HUDEP-2 (cell line): Measurements from ENCODE around the gene LSMEM2.
"Not testable (repeated sequence)": the region's sequence is repeated elsewhere in the genome, so short reads cannot be mapped to it uniquely, and the experiment has no call there.

Source experiments
- DNase-seq, 76 experiments: peaks; one replicate each; lab custom pipeline; 2025; ENCODE audit not compliant: unreplicated experiment in 76 of 76; lab: John Stamatoyannopoulos, UW

Gene LSMEM2

DNA sequence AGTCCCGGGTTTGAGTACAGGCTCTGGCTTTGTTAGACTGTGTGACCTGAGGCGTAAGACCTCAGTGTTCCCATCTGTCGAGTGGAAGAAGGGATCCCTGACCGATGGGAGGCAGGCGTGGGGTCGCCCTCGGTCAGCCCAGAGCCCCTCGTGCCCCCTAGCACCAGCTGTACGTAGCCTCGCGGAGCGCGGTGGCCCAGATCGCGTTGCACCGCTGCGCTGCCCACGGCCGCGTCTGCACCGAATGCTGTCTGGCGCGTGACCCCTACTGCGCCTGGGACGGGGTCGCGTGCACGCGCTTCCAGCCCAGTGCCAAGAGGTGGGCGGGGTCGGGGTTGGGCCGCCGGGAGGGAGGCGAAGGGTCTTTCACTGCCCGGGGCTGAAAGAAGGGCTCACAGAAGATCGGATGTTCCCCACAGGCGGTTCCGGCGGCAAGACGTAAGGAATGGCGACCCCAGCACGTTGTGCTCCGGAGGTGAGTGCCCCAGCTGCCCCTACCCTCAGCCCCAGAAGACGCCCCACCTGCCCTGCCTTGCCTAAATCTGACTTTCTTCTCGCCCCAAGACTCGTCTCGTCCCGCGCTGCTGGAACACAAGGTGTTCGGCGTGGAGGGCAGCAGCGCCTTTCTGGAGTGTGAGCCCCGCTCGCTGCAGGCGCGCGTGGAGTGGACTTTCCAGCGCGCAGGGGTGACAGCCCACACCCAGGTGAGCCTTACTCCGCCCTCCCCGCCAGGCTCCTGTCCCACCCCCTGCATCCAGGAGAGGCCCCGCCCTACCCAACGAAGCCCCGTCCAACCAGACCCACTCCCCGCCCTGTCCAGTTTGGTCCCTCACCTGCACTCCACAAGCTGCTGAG, 3.5 kb upstream of the LSMEM2 start:
- DNase-seq = no peak

DNA sequence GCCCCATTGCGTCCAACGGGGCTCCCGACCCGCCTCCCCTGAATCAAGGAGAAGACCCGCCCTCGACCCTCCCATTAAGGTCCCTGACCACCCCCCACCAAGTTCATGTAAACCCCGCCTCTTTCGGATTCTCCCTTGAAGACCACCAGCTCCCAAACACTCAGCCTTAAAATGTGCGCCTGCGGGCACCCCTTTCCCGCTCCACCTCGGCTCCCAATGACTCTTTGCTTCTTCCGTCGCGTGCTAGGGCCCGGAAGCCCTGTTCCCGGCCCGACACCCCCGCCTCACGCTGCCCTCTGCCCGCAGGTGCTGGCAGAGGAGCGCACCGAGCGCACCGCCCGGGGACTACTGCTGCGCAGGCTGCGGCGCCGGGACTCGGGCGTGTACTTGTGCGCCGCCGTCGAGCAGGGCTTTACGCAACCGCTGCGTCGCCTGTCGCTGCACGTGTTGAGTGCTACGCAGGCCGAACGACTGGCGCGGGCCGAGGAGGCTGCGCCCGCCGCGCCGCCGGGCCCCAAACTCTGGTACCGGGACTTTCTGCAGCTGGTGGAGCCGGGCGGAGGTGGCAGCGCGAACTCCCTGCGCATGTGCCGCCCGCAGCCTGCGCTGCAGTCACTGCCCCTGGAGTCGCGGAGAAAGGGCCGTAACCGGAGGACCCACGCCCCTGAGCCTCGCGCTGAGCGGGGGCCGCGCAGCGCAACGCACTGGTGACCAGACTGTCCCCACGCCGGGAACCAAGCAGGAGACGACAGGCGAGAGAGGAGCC, 2.7 kb upstream of the LSMEM2 start:
- DNase-seq = no peak

DNA sequence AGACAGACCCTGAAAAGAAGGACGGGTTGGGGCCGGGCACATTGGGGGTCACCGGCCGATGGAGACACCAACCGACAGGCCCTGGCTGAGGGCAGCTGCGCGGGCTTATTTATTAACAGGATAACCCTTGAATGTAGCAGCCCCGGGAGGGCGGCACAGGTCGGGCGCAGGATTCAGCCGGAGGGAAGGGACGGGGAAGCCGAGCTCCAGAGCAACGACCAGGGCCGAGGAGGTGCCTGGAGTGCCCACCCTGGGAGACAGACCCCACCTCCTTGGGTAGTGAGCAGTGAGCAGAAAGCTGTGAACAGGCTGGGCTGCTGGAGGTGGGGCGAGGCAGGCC, 2.2 kb upstream of the LSMEM2 start:
- no peak for DNase-seq

DNA sequence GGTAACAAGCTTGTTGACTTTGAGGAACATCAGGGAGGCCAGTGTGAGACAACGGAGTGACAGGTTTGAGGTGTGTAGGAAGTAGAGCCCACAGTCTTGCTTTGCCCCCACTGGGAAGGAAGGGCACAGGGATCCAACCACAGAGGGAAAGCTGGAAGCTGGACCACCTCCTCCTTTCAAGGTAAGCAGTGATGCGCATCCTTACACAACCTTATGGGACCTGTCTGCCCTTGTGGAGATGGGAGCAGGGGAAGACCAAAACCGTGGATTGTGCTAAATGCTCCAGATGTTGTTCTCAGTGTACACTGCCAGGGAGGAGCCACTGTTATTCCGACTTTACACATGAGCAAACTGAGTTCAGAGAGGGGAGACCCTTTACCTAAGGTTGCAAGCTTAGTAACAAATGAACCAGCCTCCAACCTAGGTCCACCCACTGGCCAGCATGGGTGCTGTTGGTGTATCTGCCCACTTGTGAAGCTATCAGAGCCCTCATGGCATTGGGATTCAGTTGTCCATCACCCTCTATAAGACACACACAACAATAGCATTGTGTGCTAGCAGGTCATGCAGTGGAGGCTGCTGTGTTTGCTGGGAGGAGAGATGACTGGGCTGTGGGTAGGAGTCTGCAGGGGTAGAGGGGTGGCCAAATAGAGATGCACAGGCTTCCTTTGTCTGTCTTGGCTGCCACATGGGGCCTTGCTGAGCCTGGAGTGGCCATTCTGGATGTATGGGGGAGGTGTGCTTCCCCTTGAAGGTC, 586 bp upstream of the LSMEM2 start:
- no peak for DNase-seq

DNA sequence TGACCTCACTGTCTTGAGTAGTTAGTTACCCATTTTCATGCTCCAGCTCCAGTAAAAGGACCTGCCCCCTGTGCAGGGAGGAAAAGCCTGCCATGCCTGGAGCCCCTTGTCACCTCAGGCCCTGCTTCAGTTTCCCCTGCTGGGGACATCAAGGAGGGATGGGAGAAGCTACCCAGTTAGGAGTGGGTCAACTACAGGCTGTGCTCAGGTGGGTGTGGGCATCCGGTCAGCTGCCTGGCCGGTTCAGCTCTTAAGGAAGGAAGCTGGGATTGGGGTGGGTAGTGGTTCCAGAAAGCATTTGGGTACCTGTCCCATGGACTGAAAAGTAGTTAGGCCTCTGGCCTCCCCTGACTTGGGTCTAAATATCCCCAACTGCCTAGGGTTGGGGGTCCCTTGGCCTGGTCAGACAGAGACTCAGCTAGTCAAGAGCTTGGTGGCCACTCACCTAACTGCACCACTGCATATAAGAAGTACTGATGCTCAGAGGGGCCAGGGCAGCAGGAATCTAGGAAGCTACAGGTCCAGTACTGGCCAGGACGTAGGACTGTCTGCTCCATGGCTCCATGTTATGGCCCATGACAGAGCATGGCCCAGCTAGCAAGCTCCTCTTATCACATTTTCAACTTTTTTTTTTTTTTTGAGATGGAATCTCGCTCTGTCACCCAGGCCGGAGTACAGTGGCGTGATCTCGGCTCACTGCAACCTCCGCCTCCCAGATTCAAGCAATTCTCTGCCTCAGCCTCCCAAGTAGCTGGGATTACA, 549 bp downstream of the LSMEM2 start:
- DNase-seq = no peak

DNA sequence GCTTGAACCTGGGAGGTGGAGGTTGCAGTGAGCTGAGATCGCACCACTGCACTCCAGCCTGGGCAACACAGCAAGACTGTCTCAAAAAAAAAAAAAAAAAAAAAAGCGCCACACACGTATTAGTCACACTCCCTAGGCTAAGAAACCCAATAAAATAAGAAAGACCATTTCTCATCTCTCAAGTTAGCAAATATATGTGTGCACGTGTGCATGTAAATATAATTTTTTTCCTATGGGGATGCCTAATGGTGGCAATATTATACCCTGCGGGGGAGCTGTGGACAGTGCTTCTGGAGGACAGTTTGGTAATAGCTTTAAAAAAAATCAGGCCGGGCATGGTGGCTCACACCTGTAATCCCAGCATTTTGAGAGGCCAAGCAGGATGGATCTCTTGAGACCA, 5.2 kb downstream of the LSMEM2 start:
- not testable (repeated sequence) for DNase-seq

DNA sequence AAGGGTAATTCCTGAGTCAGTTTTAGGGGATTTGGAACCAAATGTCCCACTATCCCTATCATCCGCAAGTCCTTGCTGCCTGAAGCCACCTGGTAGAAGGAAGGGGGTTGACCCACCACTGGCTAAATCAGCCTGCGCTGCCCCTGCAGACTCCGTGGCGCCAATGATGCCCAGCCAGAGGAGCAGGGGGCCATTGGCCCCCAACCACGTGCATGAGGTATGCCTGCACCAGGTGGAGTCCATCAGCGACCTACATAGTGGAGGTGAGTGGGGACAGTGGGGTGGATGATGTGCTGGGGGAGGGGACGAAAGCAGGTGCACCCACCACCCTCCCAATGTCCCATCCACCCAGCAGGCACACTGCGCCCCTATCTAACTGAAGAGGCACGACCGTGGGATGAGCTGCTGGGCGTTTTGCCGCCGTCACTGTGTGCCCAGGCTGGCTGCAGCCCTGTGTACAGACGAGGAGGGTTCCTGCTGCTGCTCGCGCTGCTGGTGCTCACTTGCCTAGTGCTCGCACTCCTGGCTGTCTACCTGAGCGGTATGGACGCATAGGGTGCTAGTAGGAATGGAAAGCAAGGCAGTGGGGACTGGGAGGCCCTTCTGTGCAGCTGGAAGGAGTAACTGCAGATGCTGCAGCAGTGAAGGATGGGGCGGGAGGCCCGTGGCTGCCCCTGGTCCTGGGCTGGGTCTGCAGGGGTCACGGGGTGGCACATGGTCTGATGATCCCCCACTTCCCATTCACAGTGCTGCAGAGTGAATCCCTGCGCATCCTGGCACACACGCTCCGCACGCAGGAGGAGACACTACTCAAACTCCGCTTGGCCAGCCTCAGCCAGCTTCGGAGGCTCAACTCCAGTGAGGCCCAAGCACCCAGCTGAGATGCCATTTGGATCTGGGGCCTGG, 7.7 kb downstream of the LSMEM2 start:
- no peak for DNase-seq

DNA sequence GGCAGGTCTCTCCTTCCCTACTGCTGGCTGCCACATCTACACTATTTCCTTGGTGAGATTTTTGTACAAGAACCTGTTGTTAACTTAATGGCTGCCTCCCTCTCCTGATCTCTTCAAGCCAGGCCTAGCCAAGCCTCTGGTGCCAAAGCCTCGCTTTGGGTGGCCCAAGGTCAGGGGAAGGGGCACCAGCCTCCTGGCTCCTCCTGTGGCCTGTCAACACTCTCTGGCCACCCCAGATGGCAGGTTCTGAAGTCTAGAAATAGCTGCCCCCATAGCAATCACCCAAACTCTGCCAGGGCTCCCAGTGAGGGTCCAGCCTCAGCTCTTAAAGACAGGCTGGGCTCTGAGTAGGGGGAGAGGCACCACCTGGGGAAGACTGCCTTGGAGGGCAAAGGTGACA, 8.4 kb downstream of the LSMEM2 start:
- DNase-seq = no peak

DNA sequence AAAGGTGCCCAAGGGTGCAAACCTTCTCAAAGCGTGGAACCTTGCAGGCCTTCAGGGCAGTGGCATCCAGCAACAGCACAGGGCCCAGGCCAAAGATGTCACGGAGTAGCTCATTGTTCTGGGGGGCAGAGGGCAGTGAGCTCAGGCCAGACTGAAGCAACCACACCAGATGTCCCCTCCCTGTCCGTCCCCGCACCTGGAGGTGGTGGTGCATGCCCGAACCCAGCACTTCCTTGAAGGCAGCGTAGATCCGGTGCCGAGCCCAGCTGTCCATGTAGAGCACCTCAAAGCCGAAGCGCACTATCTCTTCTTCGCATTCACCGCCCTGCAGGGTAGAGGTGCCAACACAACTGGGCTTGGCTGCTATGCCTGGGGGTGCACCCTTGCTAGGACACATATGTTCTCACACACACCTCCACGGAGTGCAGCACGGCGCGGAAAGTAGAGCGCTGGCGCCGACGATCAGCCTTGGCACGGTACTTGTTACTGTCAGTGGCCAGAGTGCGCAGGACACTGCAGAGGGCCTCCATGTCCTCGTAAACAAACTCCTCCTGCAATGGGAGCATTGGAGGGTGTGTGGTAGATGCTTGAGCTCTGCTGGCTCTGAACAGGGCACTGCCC, 9.6 kb downstream of the LSMEM2 start:
- no peak for DNase-seq

DNA sequence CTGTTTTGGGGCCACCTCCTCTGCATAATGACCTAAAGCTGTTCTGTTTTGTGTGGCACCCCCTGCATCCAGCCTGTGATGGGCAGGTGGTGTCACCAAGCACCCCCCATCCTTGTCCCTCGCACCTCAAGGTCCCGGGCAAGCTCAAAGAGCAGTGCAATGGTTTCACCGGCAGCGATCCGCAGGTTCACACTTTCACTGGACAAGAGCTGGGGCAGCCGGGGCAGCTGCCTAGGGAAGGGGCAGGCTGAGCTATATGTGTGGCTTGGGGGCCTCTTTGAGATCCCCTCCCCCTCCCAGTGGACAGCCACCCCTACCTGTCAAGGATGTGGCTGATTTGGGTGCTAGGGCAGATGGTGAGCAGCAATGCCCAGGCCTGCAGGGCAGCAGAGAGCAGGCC, 10.2 kb downstream of the LSMEM2 start:
- DNase-seq = no peak

DNA sequence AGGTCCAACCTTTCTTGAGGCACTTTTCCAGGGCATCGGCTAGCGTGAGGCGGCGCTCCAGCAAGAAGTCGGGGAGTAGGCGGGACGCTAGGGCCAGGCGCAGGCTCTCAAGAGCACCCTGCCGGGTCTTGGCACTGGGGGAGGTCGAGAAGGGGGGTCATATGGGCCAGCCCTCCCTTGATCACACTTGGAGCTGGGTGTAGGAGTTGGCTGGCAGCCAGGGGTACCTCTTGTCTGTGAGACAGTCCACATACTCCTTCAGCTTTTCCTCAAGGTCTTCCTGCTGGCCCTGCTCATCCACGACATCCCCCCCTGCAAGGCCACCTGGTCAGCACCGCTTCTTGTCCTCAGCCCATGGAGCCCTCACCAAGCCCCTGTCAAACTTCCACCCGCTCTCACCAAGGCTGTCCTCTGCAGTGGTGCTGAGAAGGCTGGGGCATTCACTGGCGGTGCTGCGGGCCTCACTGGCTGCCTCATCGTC, 11.3 kb downstream of the LSMEM2 start:
- DNase-seq = peak in 1 of 76 experiments; percentile 18

DNA sequence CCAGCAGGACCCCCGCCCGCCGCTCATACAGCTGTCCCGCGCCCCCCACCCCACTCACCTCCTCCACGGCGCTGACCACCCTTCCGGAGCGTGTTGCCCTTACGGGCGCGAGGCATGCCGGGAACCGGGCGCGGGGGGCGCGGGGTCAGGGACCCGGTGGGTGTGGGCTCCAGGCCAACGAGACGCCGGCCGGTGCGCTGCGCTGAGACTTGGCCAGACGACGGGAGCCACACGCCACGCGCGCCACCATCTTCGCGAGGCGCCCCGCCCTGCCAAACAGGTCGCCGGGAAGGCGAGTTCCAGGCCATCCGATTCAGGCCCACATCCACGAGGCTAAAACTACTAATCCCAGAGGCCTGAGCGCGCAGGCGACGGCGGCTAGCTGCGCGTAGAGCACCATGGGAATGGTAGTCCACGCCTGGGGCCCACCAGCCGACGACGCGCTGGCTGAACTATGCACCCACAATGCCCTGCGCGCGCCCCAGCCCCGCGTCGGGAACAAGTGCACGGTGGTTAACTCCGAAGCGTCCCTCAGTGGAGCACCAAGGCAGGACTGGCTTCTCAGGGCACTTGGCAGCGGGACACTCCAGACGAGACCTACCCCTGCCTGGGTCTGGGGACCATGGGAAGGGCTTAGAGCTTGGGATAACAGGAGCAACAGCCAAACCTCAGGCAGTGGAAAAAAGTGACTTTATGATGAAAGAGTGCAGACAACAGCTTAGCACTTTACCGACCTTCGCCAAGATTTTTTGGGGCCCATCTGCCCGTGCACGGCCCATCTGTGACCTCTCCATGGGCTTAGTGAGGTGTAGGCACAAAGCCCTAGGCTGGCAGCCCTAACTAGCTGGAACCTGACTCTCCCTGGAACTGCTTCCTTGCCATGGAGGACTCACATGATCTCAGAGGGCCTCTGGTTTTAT, 13.5 kb downstream of the LSMEM2 start, which contains the start of gene IFRD2:
Gene IFRD2, minus strand, starts transcription at position 271 of the 920 bp plus-strand sequence. Its CDS starts 155 bp downstream, at position 116.
- DNase-seq = peak in 75 of 76 experiments; percentile 61 to 97 (median 94)

DNA sequence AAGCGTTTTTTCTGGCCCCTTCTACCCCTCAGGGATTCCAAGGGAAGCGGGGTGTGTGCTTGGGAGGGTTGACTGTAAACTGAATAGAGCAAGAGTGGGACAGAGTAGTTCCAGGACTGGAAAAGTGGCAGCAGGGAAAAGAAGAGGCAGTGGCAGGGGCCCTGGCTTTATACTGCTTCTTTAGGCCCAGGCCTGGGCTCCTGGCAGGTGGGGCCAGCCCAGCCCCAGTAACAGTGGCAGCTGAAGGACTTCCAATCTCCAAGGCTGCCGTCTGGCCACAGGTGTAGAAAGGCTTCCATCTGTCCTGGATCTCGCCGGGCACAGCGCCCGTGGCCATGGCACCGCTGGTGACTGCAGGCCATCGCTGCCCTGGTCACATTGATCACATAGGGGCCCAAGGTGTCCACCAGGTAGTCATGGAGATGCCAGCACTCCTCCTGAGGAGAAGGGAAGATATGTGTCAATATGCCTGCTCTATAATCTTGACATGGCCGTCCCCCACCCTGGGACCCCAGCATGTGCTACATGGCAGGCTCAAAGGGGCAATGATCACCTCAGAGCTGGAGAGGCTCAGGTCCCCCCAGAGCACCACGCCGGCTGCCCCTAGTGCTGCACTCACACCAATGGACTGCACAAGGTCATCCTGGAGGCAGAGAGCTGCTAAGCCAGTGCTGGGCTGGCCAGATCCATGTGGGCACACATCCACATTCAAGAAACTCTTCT, 14.4 kb downstream of the LSMEM2 start:
- no peak for DNase-seq

DNA sequence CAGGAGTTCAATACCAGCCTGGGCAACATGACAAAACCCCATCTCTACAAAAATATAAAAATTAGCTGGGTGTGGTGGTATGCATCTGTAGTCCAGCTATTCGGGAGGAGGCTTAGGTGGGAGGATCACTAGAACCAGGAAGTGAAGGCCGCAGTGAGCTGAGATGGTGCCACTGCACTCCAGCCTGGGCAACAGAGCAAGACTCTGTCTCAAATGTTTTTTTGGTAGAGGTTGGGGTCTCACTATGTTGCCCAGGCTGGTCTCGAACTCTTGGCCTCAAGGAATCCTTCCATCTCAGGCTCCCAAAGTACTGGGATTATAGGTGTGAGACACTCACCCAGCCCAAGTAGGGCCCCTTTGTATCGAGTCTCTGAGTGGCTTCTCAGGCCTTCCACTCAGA, 15.2 kb downstream of the LSMEM2 start:
- no peak for DNase-seq

DNA sequence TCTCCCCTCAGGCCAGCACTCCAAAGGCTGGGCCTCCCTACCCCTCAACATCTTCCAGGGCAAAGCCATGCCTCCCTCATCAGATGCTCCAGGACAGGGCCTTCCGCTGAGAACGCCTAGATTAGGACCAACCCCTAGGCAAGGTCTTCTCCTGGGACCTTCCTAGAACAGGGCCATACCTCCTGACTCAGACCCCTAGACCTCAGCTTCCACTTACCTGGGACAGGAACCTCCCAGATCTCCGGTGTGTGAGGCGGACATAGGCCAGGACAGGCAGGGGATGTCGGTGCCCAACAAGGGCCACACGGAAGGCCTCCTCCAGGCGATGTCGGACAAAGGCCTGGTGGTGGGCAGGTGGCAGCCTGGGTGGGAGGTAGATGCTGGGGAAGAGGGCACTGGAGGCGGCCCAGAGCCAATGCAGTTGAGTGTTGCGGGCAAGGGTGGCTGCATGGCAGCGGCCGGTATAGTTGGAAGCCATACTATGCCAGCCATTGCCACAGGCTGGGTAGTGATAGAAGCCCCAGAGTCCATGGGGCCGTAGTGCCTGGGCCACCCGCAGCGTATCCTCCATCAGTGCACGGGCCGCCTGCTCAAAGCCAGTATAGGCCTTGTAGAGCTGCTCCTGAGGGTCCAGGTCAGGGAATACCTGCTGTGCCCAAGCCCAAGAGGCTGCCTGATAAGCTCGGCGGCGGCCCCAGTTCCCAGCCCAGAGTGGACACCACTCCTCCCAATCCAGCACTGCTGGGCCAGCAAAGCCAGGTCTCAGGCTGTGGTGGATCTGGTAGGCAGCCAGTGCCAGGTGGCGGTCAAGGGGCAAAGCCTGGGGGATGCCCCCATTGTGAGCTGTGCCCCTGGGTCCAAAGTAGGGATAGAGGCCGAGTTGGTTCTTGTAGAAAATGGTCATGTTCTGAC, 15.9 kb downstream of the LSMEM2 start:
- no peak for DNase-seq
